Kidney glomerular epithelial cell (primary cell): ENCODE measurements around the gene RASSF4.
A peak's percentile ranks its signal among the peaks of the same experiment; 100 is the strongest.

Experiments
- DNase-seq: peaks from one replicate; lab custom pipeline; 2025; lab: John Stamatoyannopoulos, UW

RASSF4 gene

DNA sequence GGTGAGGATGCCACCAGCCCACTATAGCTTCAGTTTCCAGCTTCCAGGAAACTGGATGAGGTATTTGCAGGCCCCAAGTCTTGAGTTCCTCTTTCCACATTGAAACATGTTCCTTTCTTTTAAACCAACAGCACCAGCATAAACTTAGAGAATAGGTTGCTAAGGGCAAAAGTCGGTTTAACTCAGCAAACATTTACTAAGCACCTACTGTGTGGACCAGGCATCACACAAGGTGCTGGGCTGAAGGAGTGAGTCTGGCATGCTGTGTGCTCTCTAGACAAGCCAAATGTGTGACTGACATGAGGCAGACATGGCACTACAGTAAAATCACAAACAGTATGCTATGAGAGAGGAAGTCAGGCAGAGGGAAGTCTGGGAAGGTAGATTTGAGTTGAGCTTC lies 11.0 kb upstream of the RASSF4 start:
- no peak for DNase-seq

GRCh38 chr10:44949127-44949802 lies 10.3 kb upstream of the RASSF4 start:
- no peak for DNase-seq

- DNase-seq: no peak
These were observed 9.7 kb upstream of the RASSF4 start for GRCh38 chr10:44949915-44950314.

DNA sequence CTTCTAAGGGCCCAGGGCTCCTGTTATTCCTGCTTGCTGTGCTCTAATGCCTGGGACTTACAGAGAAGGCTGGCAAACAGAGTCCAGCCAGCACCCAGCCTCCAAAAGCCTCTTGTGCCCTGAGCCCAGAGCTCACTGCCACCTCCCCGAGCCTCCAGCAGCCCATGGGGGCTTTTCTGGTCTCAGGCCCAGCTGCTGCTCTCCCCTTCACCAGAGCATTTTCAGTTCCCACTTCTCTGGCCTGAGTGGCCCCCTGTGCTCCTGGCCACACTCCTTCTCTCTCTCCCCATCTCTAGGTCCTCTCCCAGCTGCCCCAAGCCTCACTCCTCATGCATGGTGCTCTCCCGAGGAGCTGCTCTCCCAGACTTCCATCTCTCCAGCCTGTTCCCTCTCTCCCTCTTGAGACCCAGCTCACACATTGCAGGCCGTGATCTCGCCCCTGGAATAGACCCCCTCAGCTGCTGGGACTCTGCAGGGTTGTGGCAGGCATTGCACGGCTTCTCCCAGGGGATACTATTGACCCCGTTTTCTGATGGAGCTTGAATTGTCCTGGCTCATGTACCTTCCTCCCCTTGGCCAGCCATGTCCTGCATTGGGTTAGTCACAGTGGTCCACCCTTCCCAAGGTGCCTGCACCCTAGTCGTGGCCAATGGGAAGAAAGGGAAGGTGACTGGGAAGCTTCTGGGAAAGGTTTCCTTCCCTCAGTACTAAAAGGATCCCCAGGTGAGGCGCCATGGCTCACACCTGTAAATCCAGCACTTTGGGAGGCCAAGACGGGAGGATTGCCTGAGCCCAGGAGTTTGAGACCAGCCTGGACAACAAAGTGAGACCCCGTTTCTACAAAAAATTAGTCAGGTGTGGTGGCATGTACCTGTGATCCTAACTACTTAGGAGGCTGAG lies 9.0 kb upstream of the RASSF4 start:
- no peak for DNase-seq

GRCh38 chr10:44951576-44952226 lies 7.9 kb upstream of the RASSF4 start:
- DNase-seq: no peak

GRCh38 chr10:44952779-44953231 lies 6.8 kb upstream of the RASSF4 start:
- DNase-seq: peak; percentile 49

GRCh38 chr10:44954042-44954441 lies 5.6 kb upstream of the RASSF4 start:
- no peak for DNase-seq

GRCh38 chr10:44954962-44955361 lies 4.6 kb upstream of the RASSF4 start:
- DNase-seq: no peak

GRCh38 chr10:44955413-44956070 lies 4.1 kb upstream of the RASSF4 start:
- DNase-seq: no peak

DNA sequence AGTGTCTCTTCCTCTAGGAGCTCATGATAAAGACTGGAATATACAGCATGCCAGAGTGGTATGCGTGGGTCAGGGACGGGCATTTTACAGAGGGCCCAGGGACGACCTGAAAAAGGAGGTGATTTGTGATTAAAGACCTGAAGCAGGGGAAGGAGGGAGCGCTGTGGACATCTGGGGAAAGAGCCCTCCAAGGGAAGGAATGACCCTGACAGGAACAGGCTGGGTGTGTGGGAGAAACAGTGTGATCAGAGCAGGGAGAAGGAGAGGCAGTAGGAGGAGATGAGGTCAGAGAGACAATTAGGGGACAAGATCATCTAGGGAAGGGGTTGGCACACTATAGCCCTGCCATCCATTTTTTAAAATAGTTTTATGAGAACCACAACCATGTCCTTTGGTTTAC lies 3.4 kb upstream of the RASSF4 start:
- DNase-seq: no peak

DNA sequence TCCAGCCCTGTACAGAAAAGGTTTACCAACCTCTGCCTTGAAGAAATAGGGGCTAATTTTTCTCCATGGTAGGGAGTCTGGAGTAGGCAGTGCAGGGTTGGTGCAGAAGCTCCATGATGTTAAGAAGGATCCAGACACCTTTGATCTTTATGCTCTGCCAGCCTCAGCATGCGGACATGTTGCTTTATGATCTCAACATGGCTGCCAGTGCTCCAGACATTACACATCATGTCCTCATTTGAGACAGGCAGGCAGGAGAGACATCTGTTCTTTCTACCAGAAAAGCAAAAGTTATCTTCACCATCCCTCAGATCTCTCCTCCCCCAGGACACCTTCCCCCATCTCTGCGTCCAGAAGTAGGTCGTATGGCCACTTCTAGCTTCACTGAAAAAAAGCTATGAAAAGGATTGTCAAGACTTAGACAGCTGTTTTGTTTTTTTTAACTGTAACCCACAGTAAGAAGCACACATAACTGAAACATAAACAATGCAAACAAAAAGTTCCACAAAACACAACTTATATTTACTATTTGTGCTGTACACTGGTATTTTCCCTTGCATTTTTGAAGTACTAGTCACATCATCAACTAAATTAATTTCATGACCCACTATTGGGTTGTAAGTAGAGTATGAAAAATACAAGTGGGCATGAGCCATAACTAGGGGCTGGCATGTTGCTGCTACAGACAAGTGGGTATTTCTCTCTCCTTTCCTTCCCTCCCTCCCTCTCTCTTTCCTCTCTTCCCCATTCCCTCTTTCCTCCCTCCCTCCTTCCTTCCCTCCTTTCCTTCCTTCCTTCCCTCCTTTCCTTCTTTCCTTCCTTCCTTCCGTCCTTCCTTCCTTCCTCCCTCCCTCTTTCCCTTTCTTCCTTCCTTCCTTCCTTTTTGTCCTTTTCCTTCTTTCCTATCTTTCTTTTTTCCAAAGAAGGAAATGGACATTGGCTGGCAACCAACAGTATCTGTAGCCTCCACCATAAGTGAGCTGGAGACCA lies 2.6 kb upstream of the RASSF4 start:
- no peak for DNase-seq

- peak; percentile 70 for DNase-seq
These were observed 1.3 kb upstream of the RASSF4 start for GRCh38 chr10:44958196-44958897.

DNA sequence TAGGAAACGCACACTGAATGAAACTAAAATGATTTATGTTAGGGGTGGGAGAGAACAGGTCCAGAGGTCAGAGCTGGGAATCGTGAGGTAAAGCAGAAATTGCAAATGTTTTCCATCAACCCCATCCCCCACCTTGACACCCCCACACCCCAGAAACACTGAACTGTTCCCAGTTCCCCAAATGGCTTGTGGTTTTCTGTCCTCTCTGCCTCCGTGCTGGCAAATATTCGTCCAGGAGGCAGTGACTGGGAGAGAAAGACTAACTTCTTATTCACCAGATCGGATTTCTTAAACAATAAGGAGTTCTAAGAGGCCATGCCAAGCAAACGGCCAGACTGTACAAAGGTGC lies 730 bp upstream of the RASSF4 start:
- no peak for DNase-seq

DNA sequence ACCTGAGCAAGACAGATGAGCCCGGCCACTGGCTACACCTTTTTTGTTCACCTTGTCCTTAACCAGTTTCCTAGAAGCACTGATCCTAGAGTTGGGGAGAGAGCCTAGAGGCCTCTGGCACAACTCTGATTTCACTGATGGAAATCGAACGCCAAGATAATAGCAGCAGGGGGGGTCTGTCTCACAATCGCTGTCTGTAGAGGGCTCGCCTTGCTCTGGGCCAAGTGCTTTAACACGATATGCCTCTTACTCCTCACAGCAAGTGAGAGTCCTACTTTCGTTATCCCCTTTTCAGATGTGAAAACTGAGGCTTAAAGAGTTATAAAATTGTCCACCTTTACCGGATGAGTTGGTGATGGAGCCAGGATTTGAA lies 472 bp downstream of the RASSF4 start:
- no peak for DNase-seq

- no peak for DNase-seq
These were observed 1.1 kb downstream of the RASSF4 start for GRCh38 chr10:44960482-44961229.

- no peak for DNase-seq
These were observed 1.6 kb downstream of the RASSF4 start for GRCh38 chr10:44961230-44961571.

DNA sequence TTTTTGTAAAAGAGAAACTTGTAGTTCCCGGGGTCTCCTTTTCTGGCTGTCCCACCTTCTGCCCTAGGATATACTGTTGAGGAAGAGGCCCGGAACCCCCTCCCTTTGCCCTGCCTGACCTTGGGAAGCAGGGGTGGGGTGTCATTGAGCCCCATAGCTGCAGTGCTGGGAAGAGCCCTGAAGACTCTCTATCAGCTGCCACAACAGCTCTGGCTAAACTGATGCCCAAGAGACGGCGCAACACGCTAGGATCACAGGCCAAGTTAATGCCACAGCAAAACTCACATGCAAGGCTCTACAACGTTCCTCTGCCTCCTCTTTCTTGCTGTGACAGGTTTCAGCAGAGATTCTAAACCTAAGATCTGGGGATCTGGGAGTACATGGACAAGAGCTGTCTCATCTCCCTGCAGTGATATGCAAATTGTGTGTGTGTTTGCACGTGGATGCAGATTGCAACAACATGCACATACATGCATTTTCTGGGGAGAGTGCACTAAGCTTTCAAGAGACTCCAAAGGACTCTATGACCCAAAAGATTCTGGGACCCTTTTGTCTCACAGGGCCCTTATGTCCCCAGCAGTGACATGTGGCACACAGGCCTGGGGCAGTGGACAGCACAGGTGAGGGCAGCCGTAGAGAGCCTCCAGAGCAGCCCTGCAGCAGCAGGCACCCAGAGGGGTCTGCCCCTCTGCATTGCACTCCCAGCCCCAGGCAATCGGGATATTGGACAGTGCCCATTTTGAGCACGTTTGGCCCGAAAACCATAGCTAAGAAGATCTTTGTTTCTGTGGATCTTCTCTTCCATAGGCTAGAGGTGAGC lies 2.5 kb downstream of the RASSF4 start:
- no peak for DNase-seq

GRCh38 chr10:44962870-44963738 lies 3.5 kb downstream of the RASSF4 start:
- DNase-seq: no peak
